NCI-H1048 (cell line): ENCODE measurements around the gene RPLP2.
A peak's percentile ranks its signal among the peaks of the same experiment; 100 is the strongest.

Experiments used
- DNase-seq: peaks from one replicate; lab custom pipeline; 2025; lab: John Stamatoyannopoulos, UW

Gene RPLP2

DNA sequence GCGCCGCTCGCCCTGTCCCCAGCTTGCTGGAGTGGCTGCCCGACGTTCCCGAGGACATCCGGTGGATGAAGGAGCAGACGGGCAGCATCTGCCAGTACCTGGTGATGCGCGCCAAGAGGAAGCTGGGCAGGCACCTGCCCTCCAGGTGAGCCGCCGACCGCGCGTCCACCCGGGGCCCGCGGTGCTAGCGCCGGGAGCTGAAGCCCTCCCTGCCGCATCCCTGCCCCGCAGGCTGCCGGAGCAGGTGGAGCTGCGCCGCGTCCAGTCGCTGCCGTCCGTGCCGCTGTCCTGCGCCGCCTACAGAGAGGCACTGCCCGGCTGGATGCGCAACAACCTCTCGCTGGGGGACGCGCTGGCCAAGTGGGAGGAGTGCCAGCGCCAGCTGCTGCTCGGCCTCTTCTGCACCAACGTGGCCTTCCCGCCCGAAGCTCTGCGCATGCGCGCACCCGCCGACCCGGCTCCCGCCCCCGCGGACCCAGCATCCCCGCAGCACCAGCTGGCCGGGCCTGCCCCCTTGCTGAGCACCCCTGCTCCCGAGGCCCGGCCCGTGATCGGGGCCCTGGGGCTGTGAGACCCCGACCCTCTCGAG, 14.6 kb downstream of the RPLP2 start:
- no peak for DNase-seq

DNA sequence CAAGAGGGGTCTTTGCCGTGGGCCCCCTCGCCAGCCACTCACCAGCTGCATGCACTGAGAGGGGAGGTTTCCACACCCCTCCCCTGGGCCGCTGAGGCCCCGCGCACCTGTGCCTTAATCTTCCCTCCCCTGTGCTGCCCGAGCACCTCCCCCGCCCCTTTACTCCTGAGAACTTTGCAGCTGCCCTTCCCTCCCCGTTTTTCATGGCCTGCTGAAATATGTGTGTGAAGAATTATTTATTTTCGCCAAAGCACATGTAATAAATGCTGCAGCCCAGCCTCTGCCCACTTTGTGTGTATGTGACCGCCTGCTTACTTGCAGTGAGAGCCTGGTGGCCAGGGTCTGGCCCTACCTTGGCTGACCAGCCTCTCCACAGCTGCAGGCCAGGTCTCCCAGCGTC, 15.2 kb downstream of the RPLP2 start:
- no peak for DNase-seq

- no peak for DNase-seq
Observed at GRCh38 chr11:825366-826226, 15.8 kb downstream of the RPLP2 start.

DNA sequence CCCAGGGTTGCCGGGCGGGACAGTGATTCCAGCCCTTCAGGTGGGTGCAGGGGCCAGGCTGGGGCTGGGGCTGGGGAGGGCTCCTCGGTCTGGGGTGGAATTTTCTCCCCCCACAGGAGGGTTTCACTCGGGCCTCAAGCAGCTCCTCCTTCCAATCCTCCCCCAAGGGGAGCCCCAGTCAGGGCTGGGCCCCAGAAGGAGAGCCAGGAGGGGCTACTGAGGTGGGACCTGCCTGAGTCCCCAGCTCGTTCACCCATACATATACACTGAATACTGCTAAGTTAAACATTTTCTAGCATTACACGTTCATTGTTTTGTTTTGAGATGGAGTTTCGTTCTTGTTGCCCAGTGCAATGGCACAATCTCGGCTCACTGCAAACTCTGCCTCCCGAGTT, 16.5 kb downstream of the RPLP2 start:
- DNase-seq: no peak

DNA sequence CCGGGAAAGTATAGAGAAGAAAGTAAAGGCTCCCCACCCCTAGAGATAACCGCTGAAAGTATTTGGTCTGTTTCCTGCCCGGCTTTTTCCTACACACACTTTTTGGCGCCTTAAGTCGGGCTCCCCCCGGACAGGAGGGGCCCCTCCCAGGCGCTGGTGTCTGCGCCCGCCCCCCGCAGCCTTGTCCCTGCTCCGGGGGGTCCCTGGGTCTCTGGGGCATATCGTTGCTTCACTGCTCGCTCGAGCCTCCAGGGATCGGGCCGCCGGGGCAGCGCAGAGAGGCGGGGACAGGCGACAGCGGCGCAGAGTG, 17.0 kb downstream of the RPLP2 start:
- no peak for DNase-seq

DNA sequence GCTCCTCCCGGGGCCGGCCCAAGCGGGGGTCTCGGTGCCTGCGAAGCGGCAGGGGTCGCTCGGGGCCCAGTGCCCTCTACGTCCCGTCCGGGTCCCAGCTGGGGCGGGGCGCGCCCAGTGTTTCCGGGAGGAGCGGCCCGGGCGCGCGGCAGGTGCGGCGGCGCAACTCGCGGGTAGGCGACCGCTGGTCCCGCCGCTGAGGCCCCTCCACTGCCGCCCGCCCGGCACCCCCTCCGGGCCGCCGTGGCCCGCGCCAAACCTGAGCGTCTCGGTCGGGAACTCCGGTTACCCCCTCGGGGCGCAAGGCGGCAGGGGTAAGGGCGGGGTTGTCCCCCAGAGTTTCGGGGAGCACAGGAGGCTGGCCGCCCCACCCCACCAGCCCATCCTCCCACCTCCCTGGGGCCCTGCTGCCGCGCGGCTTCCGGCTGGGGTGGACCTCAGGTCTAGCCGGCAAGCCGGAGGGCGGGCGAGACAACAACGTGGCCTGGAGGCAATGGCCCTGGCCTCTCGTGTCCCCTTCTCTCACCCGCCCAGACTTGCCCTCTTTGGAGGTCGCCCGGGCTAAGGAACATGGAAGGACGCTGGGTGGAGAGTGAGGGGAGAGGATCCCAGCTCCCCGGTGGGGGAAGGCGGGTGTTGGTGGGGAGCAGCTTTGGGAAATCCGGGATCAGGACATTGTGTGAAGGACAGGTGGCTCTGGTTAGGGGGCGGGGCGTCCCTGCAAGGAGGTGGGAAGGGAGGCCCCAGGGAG, 17.6 kb downstream of the RPLP2 start:
- DNase-seq: no peak

DNA sequence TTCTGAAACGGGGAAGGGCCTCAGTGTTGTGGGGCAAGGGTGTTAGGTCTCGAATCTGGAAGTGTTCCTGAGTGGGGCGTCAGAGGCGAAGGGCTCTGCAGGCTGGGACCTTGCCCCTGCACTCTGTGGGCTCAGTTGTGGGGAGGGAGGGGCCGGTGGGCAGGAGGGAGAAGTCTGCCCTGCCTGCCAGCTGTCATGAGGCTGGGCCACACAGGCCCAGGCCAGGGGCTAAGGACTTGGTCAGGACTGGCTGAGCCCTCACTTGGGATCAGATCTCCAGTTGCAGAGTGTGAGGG, 18.1 kb downstream of the RPLP2 start, which contains the start of gene CRACR2B:
Gene CRACR2B, plus strand, starts transcription at position 23 of the 296 bp plus-strand sequence. CDS start 689 bp downstream, outside the sequence.
- DNase-seq: no peak

DNA sequence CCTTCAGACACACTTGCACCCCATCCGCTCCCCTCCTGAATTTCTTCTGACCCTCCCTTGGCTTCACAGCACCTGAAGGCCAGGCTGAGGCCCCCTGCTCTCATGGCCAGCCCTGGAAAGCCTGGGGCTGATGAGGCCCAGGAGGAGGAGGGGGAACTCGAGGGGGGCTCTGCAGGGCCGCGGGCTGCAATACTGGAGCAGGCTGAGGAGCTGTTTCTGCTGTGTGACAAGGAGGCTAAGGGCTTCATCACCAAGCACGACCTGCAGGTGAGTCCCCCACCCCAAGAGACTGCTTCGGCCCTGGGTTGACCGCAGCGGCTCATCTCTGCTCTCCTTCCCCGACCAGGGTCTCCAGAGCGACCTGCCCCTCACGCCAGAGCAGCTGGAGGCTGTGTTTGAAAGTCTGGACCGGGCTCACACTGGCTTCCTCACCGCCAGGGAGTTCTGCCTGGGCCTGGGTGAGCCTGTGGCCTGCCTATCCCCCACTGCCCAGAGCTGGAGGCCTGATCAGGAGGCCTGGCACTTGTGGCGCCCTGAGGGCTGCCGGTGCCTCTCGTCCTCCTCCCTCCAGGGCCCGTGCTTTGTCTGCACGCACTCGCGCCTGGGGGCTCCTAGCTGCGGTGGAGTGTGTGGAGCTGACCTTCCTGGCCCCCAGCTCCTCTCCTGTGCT, 18.9 kb downstream of the RPLP2 start:
- no peak for DNase-seq

GRCh38 chr11:829176-829846, 19.5 kb downstream of the RPLP2 start:
- peak; percentile 50 for DNase-seq

DNA sequence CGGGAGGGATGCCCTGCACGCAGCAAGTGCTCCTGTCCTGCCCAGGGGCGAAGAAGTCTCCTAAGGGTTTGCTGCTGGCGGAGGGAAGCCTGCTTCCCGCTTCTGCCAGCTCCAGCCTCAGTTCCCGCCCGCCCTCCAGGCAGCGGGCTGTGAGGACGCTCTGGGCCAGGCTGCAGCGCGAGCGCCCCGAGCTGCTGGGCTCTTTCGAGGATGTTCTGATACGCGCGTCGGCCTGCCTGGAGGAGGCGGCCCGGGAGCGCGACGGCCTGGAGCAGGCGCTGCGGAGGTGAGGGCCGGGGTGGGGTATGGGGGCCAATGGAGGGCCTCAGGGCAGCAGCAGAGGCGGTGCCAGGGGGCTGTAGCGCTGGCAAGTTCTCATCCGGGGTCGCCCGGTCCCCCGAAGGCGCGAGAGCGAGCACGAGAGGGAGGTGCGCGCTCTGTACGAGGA, 20.1 kb downstream of the RPLP2 start:
- no peak for DNase-seq

DNA sequence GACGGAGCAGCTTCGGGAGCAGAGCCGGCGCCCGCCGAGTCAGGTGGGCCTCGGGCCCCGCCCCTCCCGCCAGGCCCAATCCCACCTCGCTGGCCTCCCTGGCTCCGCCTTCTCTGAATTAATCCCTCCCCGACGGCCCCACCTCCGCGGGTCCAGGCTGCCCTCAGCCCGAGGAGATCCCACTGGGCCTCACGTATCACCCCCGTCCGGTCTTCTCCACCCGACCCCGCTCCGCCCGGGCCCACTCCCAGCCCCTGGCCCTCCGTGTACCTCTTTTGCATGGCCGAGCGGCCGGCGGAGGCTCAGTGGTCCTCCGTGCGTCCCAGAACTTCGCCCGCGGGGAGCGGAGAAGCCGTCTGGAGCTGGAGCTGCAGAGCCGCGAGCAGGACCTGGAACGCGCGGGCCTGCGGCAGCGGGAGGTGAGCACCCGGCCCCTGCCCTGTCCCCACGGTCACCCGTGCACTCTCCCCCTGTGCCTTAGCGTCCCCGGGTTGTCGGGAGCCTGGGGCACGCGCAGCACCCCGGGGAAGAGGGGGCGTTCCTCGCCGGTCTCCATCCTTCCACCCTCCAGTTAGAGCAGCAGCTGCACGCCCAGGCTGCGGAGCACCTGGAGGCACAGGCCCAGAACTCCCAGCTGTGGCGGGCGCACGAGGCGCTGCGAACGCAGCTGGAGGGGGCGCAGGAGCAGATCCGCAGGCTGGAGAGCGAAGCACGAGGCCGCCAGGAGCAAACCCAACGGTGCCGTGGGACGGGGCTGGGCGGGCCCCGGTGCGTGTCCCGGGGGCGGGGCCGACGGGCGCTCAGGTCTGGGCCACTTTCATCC, 20.7 kb downstream of the RPLP2 start:
- DNase-seq: peak; percentile 84

- no peak for DNase-seq
Observed at GRCh38 chr11:831118-831864, 21.5 kb downstream of the RPLP2 start.

DNA sequence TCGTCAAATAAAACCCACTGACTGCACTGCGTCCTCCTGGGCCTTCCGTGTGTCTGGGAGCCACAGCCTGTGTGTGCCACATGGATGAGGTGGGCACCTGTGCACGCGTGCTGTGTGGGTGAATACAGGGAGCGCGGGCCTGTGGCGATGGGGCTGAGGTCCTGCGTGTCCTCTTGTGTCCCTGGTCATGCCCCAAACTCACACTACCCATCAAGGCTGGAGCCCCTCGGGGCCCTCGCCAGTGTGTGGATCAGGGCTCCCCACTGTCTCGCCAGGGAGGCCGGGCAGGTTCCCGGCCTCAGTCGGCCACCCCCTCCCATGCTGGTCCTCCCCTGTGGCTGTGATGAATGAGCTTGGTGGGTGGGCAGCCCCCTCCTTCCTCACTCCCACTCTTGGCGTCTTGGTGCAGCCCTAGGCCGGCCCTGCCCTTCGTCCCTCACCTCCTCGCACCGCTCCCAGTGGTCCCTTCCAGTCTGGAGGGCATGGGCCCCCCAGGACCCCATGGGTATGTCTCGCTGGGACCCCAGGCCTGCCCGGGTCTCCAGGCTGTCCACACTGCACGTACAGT, 22.3 kb downstream of the RPLP2 start:
- DNase-seq: no peak

DNA sequence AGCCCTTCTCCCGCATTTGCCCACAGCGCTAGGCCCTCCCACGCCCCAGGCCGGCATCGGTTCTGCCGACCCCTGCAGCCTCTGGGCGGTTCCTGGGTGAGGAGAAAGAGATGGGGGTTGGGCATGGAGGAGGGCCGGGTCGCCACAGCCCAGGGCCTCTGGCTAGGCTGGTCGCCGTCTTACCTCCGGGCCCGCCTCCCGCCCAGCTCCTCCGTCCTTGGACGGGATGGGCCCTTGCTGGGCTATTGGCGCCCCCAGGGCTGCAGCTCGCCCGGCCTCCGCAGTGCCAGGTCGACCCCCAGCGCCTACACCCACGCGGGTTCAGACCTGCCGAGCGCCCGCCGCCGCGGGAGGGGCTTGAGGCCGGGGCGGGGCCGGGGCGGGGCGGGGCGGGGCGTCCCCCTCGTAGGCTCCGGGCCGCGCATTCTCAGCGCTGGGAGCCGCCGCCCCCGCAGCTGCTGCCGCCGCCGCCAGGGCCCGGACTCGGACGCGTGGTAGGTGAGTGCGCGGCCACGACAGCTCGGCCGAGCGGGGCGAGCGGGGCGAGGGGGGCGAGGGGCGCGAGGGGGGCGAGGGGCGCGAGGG, 22.9 kb downstream of the RPLP2 start, which contains the start of gene CD151:
Gene CD151, plus strand, starts transcription at position 424 of the 585 bp plus-strand sequence. CDS start 3,118 bp downstream, outside the sequence.
- DNase-seq: no peak

DNA sequence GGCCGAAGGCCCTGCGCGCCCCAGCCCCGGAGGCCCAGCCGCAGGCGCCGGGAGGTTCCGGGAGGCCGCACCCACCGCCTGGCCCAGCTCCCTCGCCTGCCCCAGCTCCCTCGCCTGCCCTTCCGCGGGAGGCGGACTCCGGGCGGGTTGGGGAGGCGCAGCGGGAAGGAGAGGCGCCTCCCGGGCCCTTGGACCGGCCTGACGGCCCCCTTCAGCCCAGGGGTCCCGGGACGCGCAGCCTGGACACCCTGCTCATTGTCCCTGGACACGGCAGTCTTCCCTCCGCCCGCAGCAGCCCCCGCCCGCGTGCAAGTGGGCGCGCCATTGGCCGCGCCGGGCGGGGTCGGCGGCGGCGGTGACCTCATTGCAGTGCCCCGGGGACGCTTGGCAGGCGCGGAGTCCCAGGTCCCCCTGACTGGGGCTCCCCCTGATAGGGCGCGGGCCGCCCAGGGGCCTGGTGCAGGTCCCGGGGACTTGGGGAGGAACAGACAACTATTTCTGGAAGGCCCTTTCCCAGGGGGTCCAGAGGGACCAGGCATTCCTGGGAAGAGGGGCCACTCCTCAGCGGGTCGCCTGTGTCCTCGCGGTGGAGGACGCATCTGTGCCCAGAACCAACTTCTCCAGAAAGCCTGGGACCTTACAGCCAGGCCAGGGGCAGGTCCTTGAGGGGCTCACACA, 23.5 kb downstream of the RPLP2 start:
- no peak for DNase-seq

- no peak for DNase-seq
Observed at GRCh38 chr11:833849-834311, 24.1 kb downstream of the RPLP2 start.

- no peak for DNase-seq
Observed at GRCh38 chr11:834371-835316, 24.9 kb downstream of the RPLP2 start.

DNA sequence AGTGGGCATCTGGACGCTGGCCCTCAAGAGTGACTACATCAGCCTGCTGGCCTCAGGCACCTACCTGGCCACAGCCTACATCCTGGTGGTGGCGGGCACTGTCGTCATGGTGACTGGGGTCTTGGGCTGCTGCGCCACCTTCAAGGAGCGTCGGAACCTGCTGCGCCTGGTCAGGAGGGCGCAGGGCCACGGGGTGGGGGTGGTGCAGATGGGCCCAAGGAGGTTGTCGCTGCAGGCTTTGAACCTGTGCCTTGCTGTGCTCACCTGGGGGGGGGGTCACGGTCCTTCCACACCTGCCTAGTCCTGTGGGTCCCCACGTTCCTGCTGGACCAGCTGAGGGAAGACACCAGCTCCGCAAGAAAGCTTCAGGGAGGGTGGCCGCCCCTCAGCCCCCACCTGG, 26.5 kb downstream of the RPLP2 start:
- DNase-seq: no peak
